BLaER1 treated with 17β-estradiol and CSF1 and Interleukin-3, amounts not matched to agents 10 nM and 100 nM (cell line): ENCODE results near the gene NUP93.
"Not testable (repeated sequence)": the region's sequence is repeated elsewhere in the genome, so short reads cannot be mapped to it uniquely, and the experiment has no call there.

Experiments used
- H3K27ac ChIP-seq, 11 experiments: shearing (Covaris generic); formaldehyde crosslinking; 2 replicates each; pipeline ENCODE4 v1.8.1; 2022
- H3K27me3 ChIP-seq, 11 experiments: shearing (Covaris generic); formaldehyde crosslinking; 2 replicates each; pipeline ENCODE4 v1.8.1; 2022
- H3K36me3 ChIP-seq, 11 experiments: shearing (Covaris generic); formaldehyde crosslinking; 2 replicates each; pipeline ENCODE4 v1.8.1; 2022
- H3K4me1 ChIP-seq, 10 experiments: shearing (Covaris generic); formaldehyde crosslinking; 2 replicates each; pipeline ENCODE4 v1.8.1; 2022
- H3K4me2 ChIP-seq, 11 experiments: shearing (Covaris generic); formaldehyde crosslinking; 2 replicates each; pipeline ENCODE4 v1.8.1; 2022
- H3K4me3 ChIP-seq, 10 experiments: shearing (Covaris generic); formaldehyde crosslinking; 2 replicates each; pipeline ENCODE4 v1.8.1; 2022
- H3K9ac ChIP-seq, 11 experiments: shearing (Covaris generic); formaldehyde crosslinking; 2 replicates each; pipeline ENCODE4 v1.8.1; 2022
- H3K9me3 ChIP-seq, 11 experiments: shearing (Covaris generic); formaldehyde crosslinking; replicated peaks in 1 of 11; 2 replicates each; pipeline ENCODE4 v1.8.1; 2022
- H4K20me1 ChIP-seq, 11 experiments: shearing (Covaris generic); formaldehyde crosslinking; 2 replicates each; pipeline ENCODE4 v1.8.1; 2022
- Cebpa-rat ChIP-seq, 11 experiments: shearing (Covaris generic); IDR thresholded peaks; 2 replicates each; pipeline ENCODE4 v1.8.1; 2022

NUP93 gene

GRCh38 chr16:56783344-56783743 lies 53.4 kb downstream of the NUP93 start:
- Histone ChIP-seq H3K4me1 (peaks cover 12 to 27% (median 24%) of the 10 kb centered on the region in 10 experiments), H3K9me3 (no peaks in the 10 kb centered on the region), H3K27ac (no peak overlapping the region), H4K20me1 (peaks cover 11 to 96% (median 76%) of the 10 kb centered on the region in 11 experiments; a peak in 20 of 22 replicates), H3K4me2 (no peak overlapping the region), H3K9ac (no peak overlapping the region), H3K4me3 (no peak overlapping the region), H3K27me3 (no peaks in the 10 kb centered on the region), H3K36me3 (peaks cover 0 to 26% (median 10%) of the 10 kb centered on the region in 11 experiments; a peak in 7 of 22 replicates)
- no peak for TF ChIP-seq Cebpa-rat (IDR thresholded peaks at IDR 0.05)

GRCh38 chr16:56785317-56785716 lies 55.4 kb downstream of the NUP93 start:
- Histone ChIP-seq H3K27me3 (no peaks in the 10 kb centered on the region), H3K4me3 (no peak overlapping the region), H3K9ac (no peak overlapping the region), H3K36me3 (peaks cover 0 to 24% (median 10%) of the 10 kb centered on the region in 11 experiments; a peak in 8 of 22 replicates), H3K4me1 (peaks cover 6 to 11% (median 7%) of the 10 kb centered on the region in 10 experiments; a peak in 18 of 20 replicates), H3K27ac (no peak overlapping the region), H4K20me1 (peaks cover 0 to 96% (median 68%) of the 10 kb centered on the region in 11 experiments; a peak in 19 of 22 replicates), H3K4me2 (no peak overlapping the region), H3K9me3 (no peaks in the 10 kb centered on the region)
- TF ChIP-seq Cebpa-rat (IDR thresholded peaks at IDR 0.05), result no peak

- H3K9me3 ChIP-seq, result no peaks in the 10 kb centered on the region
- no peak for TF ChIP-seq Cebpa-rat (IDR thresholded peaks at IDR 0.05)
- H3K27ac ChIP-seq, result no peak overlapping the region
- H3K4me2 ChIP-seq, result no peak overlapping the region
- no peak overlapping the region for H3K4me3 ChIP-seq
- H4K20me1 ChIP-seq, result peaks cover 0 to 96% (median 58%) of the 10 kb centered on the region in 11 experiments; a peak in 19 of 22 replicates
- H3K4me1 ChIP-seq, result no peaks in the 10 kb centered on the region; a peak in 1 of 20 replicates
- H3K27me3 ChIP-seq, result no peaks in the 10 kb centered on the region
- no peak overlapping the region for H3K9ac ChIP-seq
- peaks cover 0 to 24% (median 6%) of the 10 kb centered on the region in 11 experiments; a peak in 9 of 22 replicates for H3K36me3 ChIP-seq
These were observed 57.2 kb downstream of the NUP93 start for GRCh38 chr16:56787167-56787566.

- TF ChIP-seq Cebpa-rat (IDR thresholded peaks at IDR 0.05), result no peak
- no peak overlapping the region for H3K27ac ChIP-seq
- peaks cover 7 to 96% (median 55%) of the 10 kb centered on the region in 11 experiments; a peak in 20 of 22 replicates for H4K20me1 ChIP-seq
- H3K36me3 ChIP-seq, result peaks cover 0 to 24% (median 6%) of the 10 kb centered on the region in 11 experiments; a peak in 9 of 22 replicates
- no peaks in the 10 kb centered on the region for H3K9me3 ChIP-seq
- no peaks in the 10 kb centered on the region for H3K27me3 ChIP-seq
- H3K9ac ChIP-seq, result no peak overlapping the region
- no peak overlapping the region for H3K4me3 ChIP-seq
- peaks cover 0 to 6% (median 4%) of the 10 kb centered on the region in 10 experiments; a peak in 8 of 20 replicates for H3K4me1 ChIP-seq
- no peak overlapping the region for H3K4me2 ChIP-seq
These were observed 58.5 kb downstream of the NUP93 start for GRCh38 chr16:56788435-56788834.

- Histone ChIP-seq H3K4me1 (peaks cover 0 to 10% (median 8%) of the 10 kb centered on the region in 10 experiments; a peak in 8 of 20 replicates), H3K9ac (no peak overlapping the region), H4K20me1 (peaks cover 7 to 94% (median 59%) of the 10 kb centered on the region in 11 experiments; a peak in 19 of 22 replicates), H3K36me3 (peaks cover 0 to 24% (median 6%) of the 10 kb centered on the region in 11 experiments; a peak in 9 of 22 replicates), H3K27me3 (no peaks in the 10 kb centered on the region), H3K4me3 (no peak overlapping the region), H3K27ac (no peak overlapping the region), H3K4me2 (no peak overlapping the region), H3K9me3 (no peaks in the 10 kb centered on the region)
- TF ChIP-seq Cebpa-rat (IDR thresholded peaks at IDR 0.05), result no peak
These were observed 59.4 kb downstream of the NUP93 start for GRCh38 chr16:56789360-56789759.

GRCh38 chr16:56792967-56793366 lies 63.0 kb downstream of the NUP93 start:
- Histone ChIP-seq H3K9me3 (no peaks in the 10 kb centered on the region), H3K27ac (no peak overlapping the region), H3K9ac (peak overlapping the region in 2 of 11 experiments; percentile 4 to 9; a peak in 1 of 22 replicates), H3K4me2 (peak overlapping the region in 3 of 11 experiments; percentile 0 to 35 (median 28); a peak in 3 of 22 replicates), H3K4me1 (peaks cover 0 to 10% (median 8%) of the 10 kb centered on the region in 10 experiments; a peak in 8 of 20 replicates), H3K4me3 (no peak overlapping the region), H3K36me3 (peaks cover 0 to 21% (median 4%) of the 10 kb centered on the region in 11 experiments; a peak in 12 of 22 replicates), H4K20me1 (peaks cover 7 to 77% (median 48%) of the 10 kb centered on the region in 11 experiments; a peak in 18 of 22 replicates), H3K27me3 (no peaks in the 10 kb centered on the region)
- TF ChIP-seq Cebpa-rat (IDR thresholded peaks at IDR 0.05), result no peak

- TF ChIP-seq Cebpa-rat (IDR thresholded peaks at IDR 0.05), result no peak
- Histone ChIP-seq H3K4me2 (peak overlapping the region in 4 of 11 experiments; percentile 0 to 35 (median 20); a peak in 5 of 22 replicates), H3K27ac (no peak overlapping the region)
These were observed 63.6 kb downstream of the NUP93 start for GRCh38 chr16:56793492-56793891.

GRCh38 chr16:56795011-56795410 lies 65.1 kb downstream of the NUP93 start:
- TF ChIP-seq Cebpa-rat (IDR thresholded peaks at IDR 0.05), result no peak
- no peak overlapping the region for H3K27ac ChIP-seq
- H3K9ac ChIP-seq, result no peak overlapping the region
- no peaks in the 10 kb centered on the region for H3K27me3 ChIP-seq
- no peaks in the 10 kb centered on the region for H3K9me3 ChIP-seq
- peaks cover 7 to 57% (median 31%) of the 10 kb centered on the region in 11 experiments; a peak in 17 of 22 replicates for H4K20me1 ChIP-seq
- H3K4me2 ChIP-seq, result no peak overlapping the region
- peaks cover 0 to 22% (median 8%) of the 10 kb centered on the region in 10 experiments; a peak in 14 of 20 replicates for H3K4me1 ChIP-seq
- peaks cover 0 to 34% (median 22%) of the 10 kb centered on the region in 11 experiments; a peak in 15 of 22 replicates for H3K36me3 ChIP-seq
- no peak overlapping the region for H3K4me3 ChIP-seq

More at GRCh38 chr16:56793492-56793891, 63.6 kb downstream of the NUP93 start:
- peak overlapping the region in 2 of 11 experiments; percentile 4 to 9; a peak in 1 of 22 replicates for H3K9ac ChIP-seq
- H3K4me1 ChIP-seq, result peaks cover 0 to 12% (median 8%) of the 10 kb centered on the region in 10 experiments; a peak in 13 of 20 replicates
- peaks cover 7 to 72% (median 43%) of the 10 kb centered on the region in 11 experiments; a peak in 18 of 22 replicates for H4K20me1 ChIP-seq
- H3K27me3 ChIP-seq, result no peaks in the 10 kb centered on the region
- H3K9me3 ChIP-seq, result no peaks in the 10 kb centered on the region
- no peak overlapping the region for H3K4me3 ChIP-seq
- peaks cover 0 to 19% (median 8%) of the 10 kb centered on the region in 11 experiments; a peak in 14 of 22 replicates for H3K36me3 ChIP-seq

- H3K27ac ChIP-seq, H3K9me3 ChIP-seq, H3K9ac ChIP-seq, H3K27me3 ChIP-seq, H3K4me3 ChIP-seq, H3K4me2 ChIP-seq: not testable (repeated sequence)
- Histone ChIP-seq H4K20me1 (peaks cover 7 to 43% (median 15%) of the 10 kb centered on the region in 11 experiments; a peak in 17 of 22 replicates), H3K36me3 (peaks cover 0 to 51% (median 38%) of the 10 kb centered on the region in 11 experiments; a peak in 18 of 22 replicates), H3K4me1 (peaks cover 0 to 24% (median 8%) of the 10 kb centered on the region in 10 experiments; a peak in 14 of 20 replicates)
These were observed 67.1 kb downstream of the NUP93 start for GRCh38 chr16:56797038-56797437.
